HUES48 (cell line): Measurements from ENCODE around the gene TYROBP.
A peak's percentile ranks its signal among the peaks of the same experiment; 100 is the strongest.

Source experiments
- H3K27ac ChIP-seq: one replicate; pipeline ENCODE4 v1.7.0; 2013; ENCODE audit warnings: low read depth, low read length, inconsistent platforms
- H3K27me3 ChIP-seq: 2 replicates; pipeline ENCODE4 v1.6.1; 2013; ENCODE audit warnings: mild to moderate bottlenecking, low read length; ENCODE audit not compliant: control insufficient read depth, insufficient read depth
- H3K36me3 ChIP-seq: 2 replicates; pipeline ENCODE4 v1.6.1; 2013; ENCODE audit warnings: low read length; ENCODE audit not compliant: control insufficient read depth, insufficient read depth
- H3K4me1 ChIP-seq: 2 replicates; pipeline ENCODE4 v1.6.1; 2013; ENCODE audit warnings: mild to moderate bottlenecking, low read length; ENCODE audit not compliant: control insufficient read depth, insufficient read depth
- H3K4me3 ChIP-seq: 2 replicates; pipeline ENCODE4 v1.5.1; 2013; ENCODE audit warnings: mild to moderate bottlenecking, low read depth, low read length
- H3K9ac ChIP-seq: 2 replicates; pipeline ENCODE4 v1.6.1; 2013; ENCODE audit warnings: mild to moderate bottlenecking, low read depth, low read length, moderate library complexity
- H3K9me3 ChIP-seq: 2 replicates; pipeline ENCODE4 v1.6.1; 2013; ENCODE audit warnings: low read length; ENCODE audit not compliant: control insufficient read depth, insufficient read depth

The TYROBP gene

DNA sequence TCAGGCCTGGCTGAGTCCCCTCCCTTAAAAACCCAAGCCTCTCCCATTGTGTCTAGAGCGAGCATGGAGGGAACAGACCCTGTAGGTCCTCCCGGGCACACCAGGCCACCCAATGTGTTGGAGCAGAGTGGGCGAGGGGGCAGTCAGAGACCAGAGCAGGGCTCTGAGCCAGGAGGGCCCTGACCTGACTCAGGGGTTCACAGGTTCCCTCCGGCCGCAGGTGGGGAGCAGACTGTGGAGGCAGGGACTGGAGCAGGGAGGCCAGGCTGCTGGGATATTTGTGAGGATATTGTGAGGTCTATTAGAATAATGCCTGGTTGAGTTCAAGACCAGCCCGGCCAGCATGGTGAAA is 1.6 kb upstream of the TYROBP start:
- Histone ChIP-seq H3K9ac (no peak overlapping the region), H3K9me3 (no peaks in the 10 kb centered on the region), H3K36me3 (no peaks in the 10 kb centered on the region), H3K4me1 (0 out of 2 replicates have a peak, but pooled peaks cover 6% of the 10 kb centered on the region), H3K4me3 (no peak overlapping the region), H3K27me3 (no peaks in the 10 kb centered on the region), H3K27ac (no peak overlapping the region)

DNA sequence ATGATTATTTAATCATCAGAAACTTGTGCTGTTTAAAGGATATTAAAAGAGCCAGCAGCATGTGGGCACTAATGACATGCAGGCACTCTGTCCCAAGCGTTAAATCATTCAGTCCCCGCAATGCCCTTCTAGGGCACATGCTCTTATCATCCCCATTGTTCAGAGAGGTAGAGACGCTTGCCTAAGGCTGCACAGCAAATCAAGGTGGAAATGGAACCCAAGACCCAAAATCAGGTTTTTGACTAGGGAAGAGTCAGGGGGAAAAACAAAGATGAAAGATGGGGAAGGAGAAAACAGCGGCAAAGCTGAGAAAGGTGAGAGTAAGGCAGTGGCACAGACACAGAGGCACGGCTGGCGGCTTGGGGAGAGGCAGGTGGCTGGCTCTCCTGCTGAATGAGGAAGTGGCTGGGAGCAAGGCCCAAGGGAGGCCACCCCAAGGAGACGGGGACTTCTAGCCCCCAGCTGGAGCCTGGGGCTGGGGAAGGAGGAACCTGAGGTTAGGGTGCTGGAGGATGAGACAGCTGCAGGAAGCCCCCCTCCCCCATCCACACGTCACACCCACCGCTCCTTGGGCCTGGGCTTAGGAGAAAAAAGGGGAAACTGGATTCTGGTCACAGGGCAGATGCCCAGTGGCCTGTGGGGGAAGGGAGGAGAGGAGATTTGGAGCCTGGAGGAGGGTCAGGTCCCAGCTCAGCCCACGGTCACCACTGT is 1.0 kb upstream of the TYROBP start:
- Histone ChIP-seq H3K4me1 (0 out of 2 replicates have a peak, but pooled peaks cover 6% of the 10 kb centered on the region), H3K9me3 (no peaks in the 10 kb centered on the region), H3K9ac (no peak overlapping the region)

DNA sequence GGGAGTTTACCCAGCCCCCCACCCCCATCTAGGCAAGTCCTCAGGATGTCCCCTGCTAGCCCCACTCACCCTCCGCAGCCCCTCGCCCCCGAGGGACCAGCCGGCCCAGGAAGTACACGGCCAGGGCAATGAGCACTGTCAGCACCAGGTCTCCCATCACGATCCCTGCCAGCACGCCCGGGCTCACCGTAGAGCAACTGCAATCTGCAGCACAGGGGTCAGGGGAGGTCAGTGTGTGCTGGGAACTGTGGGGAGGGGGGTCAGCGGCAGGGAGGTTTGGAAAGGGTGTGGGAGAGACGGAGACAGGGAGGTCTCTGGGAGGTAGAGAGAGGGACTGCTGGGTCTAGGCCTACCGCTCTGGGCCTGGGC is 734 bp downstream of the TYROBP start:
- H3K4me3 ChIP-seq, result no peak overlapping the region
- H3K9ac ChIP-seq, result no peak overlapping the region
- no peaks in the 10 kb centered on the region for H3K9me3 ChIP-seq
- H3K36me3 ChIP-seq, result no peaks in the 10 kb centered on the region
- H3K27ac ChIP-seq, result no peak overlapping the region
- peaks cover 9% of the 10 kb centered on the region; the same call in 1 of the 2 replicates for H3K4me1 ChIP-seq
- peaks cover 5% of the 10 kb centered on the region; the same call in 1 of the 2 replicates for H3K27me3 ChIP-seq

More for the DNA sequence above, 1.0 kb upstream of the TYROBP start:
- H3K27ac ChIP-seq, result no peak overlapping the region
- no peak overlapping the region for H3K4me3 ChIP-seq
- H3K36me3 ChIP-seq, result no peaks in the 10 kb centered on the region
- H3K27me3 ChIP-seq, result no peaks in the 10 kb centered on the region

DNA sequence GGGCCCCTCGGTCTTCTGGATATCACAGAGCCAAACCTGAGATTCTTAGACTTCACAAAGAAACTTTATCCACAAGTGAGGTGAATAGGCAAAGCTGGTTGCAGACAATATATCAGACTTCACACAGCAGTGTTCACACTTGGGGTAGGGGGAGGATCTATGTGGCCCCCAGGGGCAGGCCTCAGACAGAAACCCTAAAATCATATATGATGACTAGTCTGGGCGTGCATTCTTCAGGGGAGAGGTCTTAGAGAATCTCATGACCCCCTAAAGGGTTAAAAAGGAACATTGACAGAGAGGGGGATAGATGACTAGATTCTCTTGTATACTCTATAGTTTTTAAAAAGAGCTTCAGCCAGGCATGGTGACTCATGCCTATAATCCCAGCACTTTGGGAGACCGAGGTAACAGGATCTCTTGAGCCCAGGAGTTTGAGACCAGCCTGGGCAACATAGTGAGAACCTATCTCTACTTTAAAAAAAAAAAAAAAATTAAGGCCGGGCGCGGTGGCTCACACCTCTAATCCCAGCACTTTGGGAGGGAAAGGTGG is 2.8 kb downstream of the TYROBP start:
- Histone ChIP-seq H3K9ac (no peak overlapping the region), H3K27me3 (peaks cover 8% of the 10 kb centered on the region; the same call in 1 of the 2 replicates), H3K9me3 (no peaks in the 10 kb centered on the region), H3K36me3 (no peaks in the 10 kb centered on the region), H3K4me1 (peaks cover 14% of the 10 kb centered on the region; the same call in 1 of the 2 replicates), H3K4me3 (no peak overlapping the region), H3K27ac (no peak overlapping the region)

DNA sequence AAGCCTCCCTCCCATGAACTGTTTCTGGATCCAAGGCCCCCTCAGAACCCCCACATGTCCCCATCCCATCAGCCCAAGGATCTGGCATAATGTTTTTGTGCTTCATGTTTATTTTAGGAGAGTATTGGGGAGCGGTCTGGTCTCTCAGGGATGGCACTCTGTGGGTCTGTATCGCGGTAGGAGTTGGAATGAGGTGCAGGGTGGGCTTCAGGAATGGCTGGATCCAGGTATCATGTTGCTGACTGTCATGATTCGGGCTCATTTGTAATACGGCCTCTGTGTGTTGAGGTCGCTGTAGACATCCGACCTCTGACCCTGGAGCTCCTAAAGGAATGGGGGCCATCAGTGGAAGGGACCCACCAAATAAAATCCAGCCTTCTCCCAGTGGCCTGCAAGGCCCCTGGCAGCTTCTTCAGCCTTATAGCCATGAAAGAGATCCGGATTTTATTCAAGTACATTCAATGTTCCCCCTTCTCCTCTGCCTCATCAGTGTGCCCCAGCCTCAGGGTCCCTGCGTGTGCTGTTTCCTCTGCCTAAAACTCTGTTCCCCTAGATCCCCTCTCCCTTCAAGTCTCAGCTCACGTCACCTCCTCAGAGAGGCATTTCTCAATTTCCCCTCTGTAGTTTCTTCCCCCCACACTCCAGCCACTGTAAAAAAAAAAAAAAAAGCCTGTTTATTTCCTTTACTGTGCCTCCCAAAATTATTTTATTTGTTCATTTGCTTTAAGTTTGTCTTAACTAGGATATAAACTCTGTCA is 3.6 kb downstream of the TYROBP start:
- Histone ChIP-seq H3K9me3 (no peaks in the 10 kb centered on the region), H3K4me3 (no peak overlapping the region), H3K27me3 (peaks cover 8% of the 10 kb centered on the region; the same call in 1 of the 2 replicates), H3K27ac (no peak overlapping the region), H3K9ac (no peak overlapping the region), H3K4me1 (peaks cover 14% of the 10 kb centered on the region; the same call in 1 of the 2 replicates), H3K36me3 (no peaks in the 10 kb centered on the region)

DNA sequence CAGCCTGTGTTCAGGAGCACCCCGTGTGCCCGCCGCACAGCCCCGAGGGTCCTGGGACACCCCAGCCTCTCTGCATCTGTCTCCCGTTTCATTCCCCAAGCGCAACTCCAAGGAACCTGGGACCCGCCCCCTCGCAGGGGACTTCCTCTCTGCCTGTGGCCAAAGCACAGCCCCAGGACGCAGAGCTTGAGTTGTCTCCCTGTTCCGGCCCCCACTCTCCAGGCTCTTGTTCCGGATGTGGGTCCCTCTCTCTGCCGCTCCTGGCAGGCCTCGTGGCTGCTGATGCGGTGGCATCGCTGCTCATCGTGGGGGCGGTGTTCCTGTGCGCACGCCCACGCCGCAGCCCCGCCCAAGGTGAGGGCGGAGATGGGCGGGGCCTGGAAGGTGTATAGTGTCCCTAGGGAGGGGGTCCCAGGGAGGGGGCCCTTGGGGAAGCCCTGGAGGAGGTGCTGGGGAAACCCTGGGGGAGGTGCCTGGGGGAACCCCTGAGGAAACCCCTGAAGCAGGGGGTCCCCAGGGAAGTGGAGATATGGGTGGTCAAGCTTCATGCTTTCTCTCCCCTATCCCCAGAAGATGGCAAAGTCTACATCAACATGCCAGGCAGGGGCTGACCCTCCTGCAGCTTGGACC is 4.4 kb downstream of the TYROBP start:
- H3K36me3 ChIP-seq, result no peaks in the 10 kb centered on the region
- peaks cover 14% of the 10 kb centered on the region; the same call in 1 of the 2 replicates for H3K4me1 ChIP-seq
- peak overlapping the region; percentile 2 for H3K27ac ChIP-seq
- H3K4me3 ChIP-seq, result peak overlapping the region; percentile 68
- peaks cover 8% of the 10 kb centered on the region; the same call in 1 of the 2 replicates for H3K27me3 ChIP-seq
- H3K9ac ChIP-seq, result peak overlapping the region; percentile 12; the same call in 1 of the 2 replicates
- no peaks in the 10 kb centered on the region for H3K9me3 ChIP-seq

DNA sequence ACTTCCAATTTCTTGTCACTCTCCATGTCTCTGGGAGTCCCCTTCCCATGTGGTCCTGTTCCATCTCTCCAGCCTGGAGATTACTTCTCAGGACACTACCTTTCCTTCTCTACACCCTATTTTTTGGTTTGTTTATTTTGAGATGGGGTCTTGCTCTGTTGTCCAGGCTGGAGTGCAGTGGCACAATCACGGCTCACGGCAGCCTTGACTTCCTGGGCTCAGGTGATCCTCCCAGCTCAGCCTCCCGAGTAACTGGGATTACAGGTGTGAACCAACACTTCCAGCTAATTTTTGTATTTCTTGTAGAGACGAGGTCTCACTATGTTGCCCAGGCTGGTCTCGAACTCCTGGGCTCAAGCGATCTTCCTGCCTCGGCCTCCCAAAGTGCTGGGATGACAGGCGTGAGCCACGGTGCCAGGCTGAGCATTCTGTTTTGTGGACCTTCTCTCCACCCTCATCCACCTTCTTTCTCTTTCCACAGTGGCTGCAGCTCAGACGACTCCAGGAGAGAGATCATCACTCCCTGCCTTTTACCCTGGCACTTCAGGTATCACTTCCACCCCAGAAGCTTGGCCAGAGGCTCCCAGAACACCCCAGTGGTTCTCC is 5.1 kb downstream of the TYROBP start:
- H3K27ac ChIP-seq, result peak overlapping the region; percentile 2
- H3K9ac ChIP-seq, result peak overlapping the region; percentile 12; the same call in 1 of the 2 replicates
- H3K27me3 ChIP-seq, result peaks cover 8% of the 10 kb centered on the region; the same call in 1 of the 2 replicates
- H3K4me3 ChIP-seq, result peak overlapping the region; percentile 68
- no peaks in the 10 kb centered on the region for H3K9me3 ChIP-seq
- H3K36me3 ChIP-seq, result peaks cover 3% of the 10 kb centered on the region; the same call in 1 of the 2 replicates
- H3K4me1 ChIP-seq, result peaks cover 14% of the 10 kb centered on the region; the same call in 1 of the 2 replicates

DNA sequence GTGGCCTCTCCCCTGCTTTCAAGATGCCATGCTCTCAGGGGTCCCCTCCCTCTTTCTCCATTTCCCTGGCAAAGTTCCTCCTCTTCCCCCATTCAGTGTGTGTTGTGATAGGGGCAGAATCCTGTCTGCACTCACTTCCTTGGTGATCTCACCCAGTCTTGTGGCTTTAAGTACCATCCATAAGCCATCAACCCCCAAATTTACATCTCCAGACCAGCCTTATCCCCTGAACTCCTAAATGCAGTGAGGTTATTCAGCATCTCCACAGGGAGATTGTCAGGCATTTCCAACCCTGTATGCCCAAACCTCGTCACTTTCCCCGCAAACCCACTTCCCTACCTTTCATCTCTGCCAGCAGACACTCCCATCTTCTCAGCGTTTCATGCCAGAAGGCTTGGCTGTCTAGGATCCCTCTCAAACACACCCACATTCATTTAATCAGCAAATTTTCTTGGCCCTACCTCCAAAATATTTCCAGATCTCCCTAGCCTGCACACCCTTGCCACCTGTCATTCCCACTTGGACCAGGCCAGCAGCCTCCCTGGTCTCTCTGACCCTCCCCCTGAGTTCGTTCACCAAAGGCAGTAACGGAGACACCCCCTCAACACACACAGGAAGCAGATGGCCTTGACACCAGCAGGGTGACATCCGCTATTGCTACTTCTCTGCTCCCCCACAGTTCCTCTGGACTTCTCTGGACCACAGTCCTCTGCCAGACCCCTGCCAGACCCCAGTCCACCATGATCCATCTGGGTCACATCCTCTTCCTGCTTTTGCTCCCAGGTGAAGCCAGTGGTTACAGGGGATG is 6.0 kb downstream of the TYROBP start, which contains the start of gene HCST:
TSS of gene HCST (plus strand) at position 676 of the 808 bp plus-strand sequence. CDS start at position 741, 65 bp downstream.
- H3K4me3 ChIP-seq, result peak within 1 kb of the TSS; percentile 68
- no peaks in the 10 kb centered on the region for H3K9me3 ChIP-seq
- H3K27ac ChIP-seq, result peak within 1 kb of the TSS; percentile 2

DNA sequence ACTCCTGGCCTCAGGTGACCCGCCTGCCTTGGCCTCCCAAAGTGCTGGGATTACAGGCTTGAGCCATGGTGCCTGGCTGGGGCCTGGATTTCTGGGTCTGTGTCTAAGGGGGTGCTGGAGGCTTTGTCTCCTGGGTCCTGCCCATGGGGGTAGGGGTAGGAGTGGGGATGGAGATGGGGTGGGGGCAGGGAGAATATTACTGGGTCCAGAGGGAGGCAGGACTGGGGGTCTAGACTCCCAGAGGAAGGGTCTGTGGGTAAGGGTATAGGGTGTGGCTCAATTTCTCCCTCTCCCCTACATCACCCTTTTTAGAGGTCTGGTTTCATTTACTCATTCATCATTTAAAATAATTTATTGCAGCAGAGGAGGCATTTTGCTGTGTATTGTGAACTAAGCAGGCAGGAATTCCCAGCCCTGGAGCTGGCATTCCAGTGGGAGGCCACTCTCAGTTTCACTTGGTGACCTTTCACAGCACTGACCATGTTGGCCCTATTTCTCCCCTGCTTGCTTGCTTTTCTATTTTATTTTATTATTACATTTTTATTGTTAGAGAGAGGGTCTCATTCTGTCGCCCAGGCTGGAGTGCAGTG is 6.9 kb downstream of the TYROBP start:
- H3K27ac ChIP-seq, result no peak overlapping the region
- peaks cover 21% of the 10 kb centered on the region for H3K36me3 ChIP-seq
- no peak overlapping the region for H3K9ac ChIP-seq
- H3K4me1 ChIP-seq, result peaks cover 8% of the 10 kb centered on the region; the same call in 1 of the 2 replicates
- H3K27me3 ChIP-seq, result peaks cover 8% of the 10 kb centered on the region; the same call in 1 of the 2 replicates
- H3K4me3 ChIP-seq, result peak overlapping the region; percentile 93; the same call in 1 of the 2 replicates
- H3K9me3 ChIP-seq, result no peaks in the 10 kb centered on the region

More for the DNA sequence above, 6.0 kb downstream of the TYROBP start, which contains the start of gene HCST:
- Histone ChIP-seq H3K9ac (peak within 1 kb of the TSS; percentile 12; the same call in 1 of the 2 replicates), H3K36me3 (peaks cover 12% of the 10 kb centered on the region), H3K27me3 (peaks cover 8% of the 10 kb centered on the region; the same call in 1 of the 2 replicates), H3K4me1 (peaks cover 9% of the 10 kb centered on the region; the same call in 1 of the 2 replicates)
